ENCODE results near the gene KSR1. TPM values are rescaled to one million over a fixed set of nuclear protein-coding genes. Genes with fewer than 3 reads are reported as not detected.

Gene KSR1
- total and polyA plus RNA-seq, 2 of the 4 experiments (the other 2 are of a cell fraction): 12.5 to 21.9 TPM

DNA sequence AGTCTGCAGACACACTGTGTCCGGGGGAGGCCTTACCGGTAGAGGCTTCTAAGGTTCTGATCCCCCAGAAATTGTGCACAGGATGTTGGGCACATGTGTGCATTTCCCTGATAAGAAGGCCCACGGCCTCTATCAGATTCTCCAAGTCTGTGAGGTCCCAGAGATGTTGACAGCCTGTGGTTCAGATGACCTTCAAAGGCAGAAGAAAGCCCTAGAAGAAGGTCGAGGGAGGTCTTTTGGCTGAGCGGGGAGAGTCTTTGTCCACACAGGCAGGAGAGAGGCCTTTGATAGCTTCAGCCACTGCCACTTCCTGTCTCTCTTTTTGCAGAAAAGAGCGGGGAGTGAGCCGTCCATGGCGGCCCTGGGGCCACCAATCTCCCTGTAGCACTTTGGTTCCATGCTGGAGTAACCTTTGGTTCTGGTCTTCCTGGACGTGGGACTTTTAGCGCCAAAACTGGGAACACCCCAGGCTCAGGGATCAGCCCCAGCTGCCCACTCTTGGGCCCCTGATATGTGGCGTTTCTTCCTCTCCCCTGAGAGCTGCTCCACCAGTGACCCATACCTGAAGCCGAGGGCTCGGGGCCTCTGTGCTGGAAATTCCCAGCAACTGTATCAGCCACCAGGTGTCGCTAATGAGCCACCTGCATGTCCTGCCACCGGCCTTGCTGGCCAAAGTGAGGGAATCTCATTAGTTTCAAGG, 146.6 kb downstream of the KSR1 start:
- TF ChIP-seq RAD21 (IDR thresholded peaks at IDR 0.05; ENCODE audit: low read length) (peak; percentile 61), SMC3 (IDR thresholded peaks at IDR 0.05; ENCODE audit: low read depth, low read length) (peak; percentile 70), MAFK (IDR thresholded peaks at IDR 0.05; ENCODE audit: low read depth, low read length) (no peak), NFE2L2 (IDR thresholded peaks at IDR 0.05; ENCODE audit: low read depth, low read length) (no peak)
- TF ChIP-seq, protein P1, sequence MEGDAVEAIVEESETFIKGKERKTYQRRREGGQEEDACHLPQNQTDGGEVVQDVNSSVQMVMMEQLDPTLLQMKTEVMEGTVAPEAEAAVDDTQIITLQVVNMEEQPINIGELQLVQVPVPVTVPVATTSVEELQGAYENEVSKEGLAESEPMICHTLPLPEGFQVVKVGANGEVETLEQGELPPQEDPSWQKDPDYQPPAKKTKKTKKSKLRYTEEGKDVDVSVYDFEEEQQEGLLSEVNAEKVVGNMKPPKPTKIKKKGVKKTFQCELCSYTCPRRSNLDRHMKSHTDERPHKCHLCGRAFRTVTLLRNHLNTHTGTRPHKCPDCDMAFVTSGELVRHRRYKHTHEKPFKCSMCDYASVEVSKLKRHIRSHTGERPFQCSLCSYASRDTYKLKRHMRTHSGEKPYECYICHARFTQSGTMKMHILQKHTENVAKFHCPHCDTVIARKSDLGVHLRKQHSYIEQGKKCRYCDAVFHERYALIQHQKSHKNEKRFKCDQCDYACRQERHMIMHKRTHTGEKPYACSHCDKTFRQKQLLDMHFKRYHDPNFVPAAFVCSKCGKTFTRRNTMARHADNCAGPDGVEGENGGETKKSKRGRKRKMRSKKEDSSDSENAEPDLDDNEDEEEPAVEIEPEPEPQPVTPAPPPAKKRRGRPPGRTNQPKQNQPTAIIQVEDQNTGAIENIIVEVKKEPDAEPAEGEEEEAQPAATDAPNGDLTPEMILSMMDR (conservative IDR thresholded peaks at IDR 0.05; ENCODE audit: low read depth, low read length): peak; percentile 81
- in situ Hi-C loops (cut with MboI; ENCODE audit: low sequenced_read_pairs) (no loop called here), intact Hi-C loops (cut with micrococcal nuclease) (loop anchor here (1.0 kb wide), 1 partner anchor 48 kb away; no protein-coding TSS in a partner anchor), dilution Hi-C loops (cut with HindIII; ENCODE audit: low sequenced_read_pairs, unreplicated experiment) (no loop called here)
- no peak overlapping the region for H2AK9ac ChIP-seq (replicated peaks; ENCODE audit: low read depth, low read length, poor library complexity)
- H3K4ac ChIP-seq (ENCODE audit: low read depth, low read length): no peak overlapping the region
- H3K18ac ChIP-seq (ENCODE audit: low read depth, low read length): no peak overlapping the region
- H4K20me1 ChIP-seq (ENCODE audit: insufficient read depth, low read length): no peaks in the 10 kb centered on the region; the same call in 1 of the 2 replicates
- no peak overlapping the region for H4K8ac ChIP-seq (ENCODE audit: low read depth in 2 of 2, low read length in 2 of 2)
- H3K56ac ChIP-seq (ENCODE audit: extremely low read depth, insufficient read depth, low read length): no peak overlapping the region
- H3K4me1 ChIP-seq (ENCODE audit: control insufficient read depth, insufficient read depth, low read length): peaks cover 2% of the 10 kb centered on the region; the same call in 1 of the 2 replicates
- ChIA-PET CTCF (interaction anchor here (0.7 to 1.9 kb wide), 4 partner anchors 17 to 229 kb away, joined by 4 to 5 read pairs (median 4); no protein-coding TSS in a partner anchor), POLR2A (ENCODE audit: unreplicated experiment) (no interaction called here)
- H3K9me1 ChIP-seq (ENCODE audit: insufficient read depth, low read length): no peaks in the 10 kb centered on the region; the same call in 1 of the 2 replicates
- H2AK5ac ChIP-seq (ENCODE audit: low read depth, low read length): no peak overlapping the region; the same call in 1 of the 2 replicates
- H3K79me1 ChIP-seq (ENCODE audit: low read depth in 1 of 2, low read length in 2 of 2): peaks cover 0 to 9% of the 10 kb centered on the region in 2 experiments; a peak in 2 of 4 replicates
- no peak overlapping the region for H3K9ac ChIP-seq (ENCODE audit: low read depth, low read length)
- H3K23ac ChIP-seq (ENCODE audit: low read depth, low read length): no peak overlapping the region
- H2AFZ ChIP-seq (replicated peaks; ENCODE audit: low read length, poor library complexity): no peak overlapping the region
- ATAC-seq (ENCODE audit: low read depth) (peak; percentile 65), DNase-seq (peak; percentile 62)
- H3K4me2 ChIP-seq (ENCODE audit: low read depth, low read length): no peak overlapping the region
- H4K91ac ChIP-seq (ENCODE audit: insufficient read depth, low read depth, low read length): no peak overlapping the region
- H2BK5ac ChIP-seq (ENCODE audit: low read depth, low read length, poor library complexity, severe bottlenecking): no peak overlapping the region
- H4K5ac ChIP-seq (ENCODE audit: low read depth, low read length): no peak overlapping the region
- no peaks in the 10 kb centered on the region for H3K9me3 ChIP-seq (ENCODE audit: control insufficient read depth, insufficient read depth, low read length)
- H2BK20ac ChIP-seq (ENCODE audit: low read depth, low read length): no peak overlapping the region
- no peak overlapping the region for H3K27ac ChIP-seq (ENCODE audit: insufficient read depth, low read length)
- H3K14ac ChIP-seq (replicated peaks; ENCODE audit: low read depth, low read length): no peak overlapping the region
- no TSS peak for BruUV-seq (replicated peaks)
- peaks cover 71% of the 10 kb centered on the region for H3K36me3 ChIP-seq (ENCODE audit: control insufficient read depth, insufficient read depth, low read length)
- no peak overlapping the region for H2BK15ac ChIP-seq (ENCODE audit: low read depth, low read length)
- 70% methylated on average over 5 of the region's 15 CpGs; no CpG with 5 or more reads in 1 of the 2 experiments for WGBS, 2 experiments (ENCODE audit: extremely low coverage in 2 of 2, insufficient read length in 1 of 2)
- H3K4me3 ChIP-seq (ENCODE audit: insufficient read depth, low read depth, low read length): no peak overlapping the region
- no peak overlapping the region for H2BK120ac ChIP-seq (ENCODE audit: low read depth, low read length)
- H3K27me3 ChIP-seq (ENCODE audit: control insufficient read depth, insufficient read depth, low read length): no peaks in the 10 kb centered on the region
